A549 (cell line): ENCODE data around the gene NGF.

Experiments
- GATA3 ChIP-seq: IDR thresholded peaks from 2 replicates; pipeline ENCODE4 v1.6.1; 2012; ENCODE audit warnings: borderline replicate concordance
- HDAC2 ChIP-seq: fragments of 200-600 bp; sonication (generic); IDR thresholded peaks from 2 replicates; pipeline ENCODE4 v1.6.1; 2016
- POLR2A ChIP-seq: IDR thresholded peaks from 2 replicates; pipeline ENCODE4 v1.6.1; 2012; ENCODE audit warnings: mild to moderate bottlenecking, low read length
- TF ChIP-seq, protein P1 (sequence below): fragments of >200 bp; sonication (Bioruptor Twin); formaldehyde crosslinking; IDR thresholded peaks from 3 replicates; pipeline ENCODE4 v1.5.1; 2016
- TF ChIP-seq, protein P2 (sequence below): fragments of 200-600 bp; sonication (generic); IDR thresholded peaks from 2 replicates; pipeline ENCODE4 v1.6.1; 2016; ENCODE audit warnings: antibody characterized with exemption, mild to moderate bottlenecking, moderate library complexity

GRCh38 chr1:115336741-115337140 is 1.3 kb downstream of the NGF start:
- no peak for TF ChIP-seq POLR2A
- TF ChIP-seq, protein P1, sequence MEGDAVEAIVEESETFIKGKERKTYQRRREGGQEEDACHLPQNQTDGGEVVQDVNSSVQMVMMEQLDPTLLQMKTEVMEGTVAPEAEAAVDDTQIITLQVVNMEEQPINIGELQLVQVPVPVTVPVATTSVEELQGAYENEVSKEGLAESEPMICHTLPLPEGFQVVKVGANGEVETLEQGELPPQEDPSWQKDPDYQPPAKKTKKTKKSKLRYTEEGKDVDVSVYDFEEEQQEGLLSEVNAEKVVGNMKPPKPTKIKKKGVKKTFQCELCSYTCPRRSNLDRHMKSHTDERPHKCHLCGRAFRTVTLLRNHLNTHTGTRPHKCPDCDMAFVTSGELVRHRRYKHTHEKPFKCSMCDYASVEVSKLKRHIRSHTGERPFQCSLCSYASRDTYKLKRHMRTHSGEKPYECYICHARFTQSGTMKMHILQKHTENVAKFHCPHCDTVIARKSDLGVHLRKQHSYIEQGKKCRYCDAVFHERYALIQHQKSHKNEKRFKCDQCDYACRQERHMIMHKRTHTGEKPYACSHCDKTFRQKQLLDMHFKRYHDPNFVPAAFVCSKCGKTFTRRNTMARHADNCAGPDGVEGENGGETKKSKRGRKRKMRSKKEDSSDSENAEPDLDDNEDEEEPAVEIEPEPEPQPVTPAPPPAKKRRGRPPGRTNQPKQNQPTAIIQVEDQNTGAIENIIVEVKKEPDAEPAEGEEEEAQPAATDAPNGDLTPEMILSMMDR = no peak
- TF ChIP-seq GATA3 = no peak
- TF ChIP-seq, protein P2, sequence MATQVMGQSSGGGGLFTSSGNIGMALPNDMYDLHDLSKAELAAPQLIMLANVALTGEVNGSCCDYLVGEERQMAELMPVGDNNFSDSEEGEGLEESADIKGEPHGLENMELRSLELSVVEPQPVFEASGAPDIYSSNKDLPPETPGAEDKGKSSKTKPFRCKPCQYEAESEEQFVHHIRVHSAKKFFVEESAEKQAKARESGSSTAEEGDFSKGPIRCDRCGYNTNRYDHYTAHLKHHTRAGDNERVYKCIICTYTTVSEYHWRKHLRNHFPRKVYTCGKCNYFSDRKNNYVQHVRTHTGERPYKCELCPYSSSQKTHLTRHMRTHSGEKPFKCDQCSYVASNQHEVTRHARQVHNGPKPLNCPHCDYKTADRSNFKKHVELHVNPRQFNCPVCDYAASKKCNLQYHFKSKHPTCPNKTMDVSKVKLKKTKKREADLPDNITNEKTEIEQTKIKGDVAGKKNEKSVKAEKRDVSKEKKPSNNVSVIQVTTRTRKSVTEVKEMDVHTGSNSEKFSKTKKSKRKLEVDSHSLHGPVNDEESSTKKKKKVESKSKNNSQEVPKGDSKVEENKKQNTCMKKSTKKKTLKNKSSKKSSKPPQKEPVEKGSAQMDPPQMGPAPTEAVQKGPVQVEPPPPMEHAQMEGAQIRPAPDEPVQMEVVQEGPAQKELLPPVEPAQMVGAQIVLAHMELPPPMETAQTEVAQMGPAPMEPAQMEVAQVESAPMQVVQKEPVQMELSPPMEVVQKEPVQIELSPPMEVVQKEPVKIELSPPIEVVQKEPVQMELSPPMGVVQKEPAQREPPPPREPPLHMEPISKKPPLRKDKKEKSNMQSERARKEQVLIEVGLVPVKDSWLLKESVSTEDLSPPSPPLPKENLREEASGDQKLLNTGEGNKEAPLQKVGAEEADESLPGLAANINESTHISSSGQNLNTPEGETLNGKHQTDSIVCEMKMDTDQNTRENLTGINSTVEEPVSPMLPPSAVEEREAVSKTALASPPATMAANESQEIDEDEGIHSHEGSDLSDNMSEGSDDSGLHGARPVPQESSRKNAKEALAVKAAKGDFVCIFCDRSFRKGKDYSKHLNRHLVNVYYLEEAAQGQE = no peak
- no peak for TF ChIP-seq HDAC2
